HG03139 (cell line): ENCODE results near the gene ZNF331.

Experiments used
- ATAC-seq: cut with Tn5 transposase; IDR thresholded peaks from one replicate; pipeline ENCODE4 v1.9.1; 2021; ENCODE audit not compliant: unreplicated experiment

The ZNF331 gene

DNA sequence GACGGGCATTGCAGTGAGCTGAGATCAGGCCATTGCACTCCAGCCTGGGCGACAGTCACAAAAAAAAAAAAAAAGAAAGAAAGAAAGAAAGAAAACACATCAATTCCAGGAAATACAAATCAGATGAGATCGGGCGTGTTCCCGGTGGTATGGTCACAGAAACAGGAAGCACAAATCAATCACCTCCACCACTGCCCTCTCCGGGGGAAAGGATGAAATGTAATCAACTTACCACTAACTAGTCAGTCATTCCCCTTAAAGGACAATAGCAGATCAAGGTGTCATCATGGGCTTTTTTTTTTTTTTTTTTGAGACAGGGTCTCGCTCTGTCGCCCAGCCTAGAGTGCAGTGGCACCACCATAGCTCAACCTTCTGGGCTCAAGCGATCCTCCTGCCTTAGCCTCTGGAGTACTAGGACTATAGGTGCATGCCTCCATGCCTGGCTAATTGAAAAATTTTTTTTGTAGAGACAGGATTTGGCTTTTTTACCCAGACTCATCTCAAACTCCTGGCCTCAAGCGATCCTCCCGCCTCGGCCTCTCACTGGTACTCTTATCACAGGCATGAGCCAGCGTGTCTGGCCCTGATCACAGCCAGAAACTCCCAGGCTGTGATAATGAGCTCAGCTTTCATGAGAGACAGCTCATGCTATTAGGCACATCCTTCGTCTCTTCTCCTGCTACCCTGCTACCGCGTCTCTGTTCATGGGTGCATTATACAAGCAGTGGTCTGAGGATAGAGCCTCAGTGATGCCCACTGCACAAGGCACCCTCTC, 87.0 kb downstream of the ZNF331 start:
- ATAC-seq, result no peak

DNA sequence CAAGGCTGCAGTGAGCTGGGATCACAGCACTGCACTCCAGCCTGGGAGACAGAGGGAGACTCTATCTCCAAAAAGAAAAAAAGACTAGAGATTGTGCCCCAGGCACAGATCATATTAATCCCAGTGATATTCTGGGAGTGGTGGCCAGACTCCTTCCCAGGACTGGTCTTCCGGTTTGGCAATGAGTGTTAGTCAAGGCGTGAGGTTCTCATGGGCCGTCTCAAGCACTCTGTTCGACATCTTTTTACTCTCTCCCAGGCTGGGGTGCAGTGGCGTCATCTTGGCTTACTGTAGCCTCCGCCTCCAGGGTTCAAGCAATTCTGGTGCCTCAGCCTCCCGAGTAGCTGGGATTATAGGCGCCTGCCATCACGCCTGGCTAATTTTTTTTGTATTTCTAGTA, 88.5 kb downstream of the ZNF331 start:
- no peak for ATAC-seq

- ATAC-seq, result no peak
These were observed 89.0 kb downstream of the ZNF331 start for GRCh38 chr19:53626976-53627375.
